ENCODE measurements around the gene CBR1.

The CBR1 gene

GRCh38 chr21:36105327-36105842, 35.6 kb downstream of the CBR1 start:
- peak overlapping the region; percentile 24 for H3K4me3 ChIP-seq (ENCODE audit: low read depth, low read length)
- in situ Hi-C loops (cut with HindIII; ENCODE audit: low sequenced_read_pairs): no loop called here
- no peak for TF ChIP-seq CTCF (IDR thresholded peaks at IDR 0.05; ENCODE audit: low read depth, low read length)

GRCh38 chr21:36109868-36110267, 40.0 kb downstream of the CBR1 start:
- no peak overlapping the region for H3K4me3 ChIP-seq (ENCODE audit: low read depth, low read length)
- no peak for TF ChIP-seq CTCF (IDR thresholded peaks at IDR 0.05; ENCODE audit: low read depth, low read length)
- in situ Hi-C loops (cut with HindIII; ENCODE audit: low sequenced_read_pairs): no loop called here
- no peak for DNase-seq (ENCODE audit: low read depth, low spot score)

More at GRCh38 chr21:36105327-36105842, 35.6 kb downstream of the CBR1 start:
- DNase-seq (ENCODE audit: low read depth, low spot score): no peak

DNA sequence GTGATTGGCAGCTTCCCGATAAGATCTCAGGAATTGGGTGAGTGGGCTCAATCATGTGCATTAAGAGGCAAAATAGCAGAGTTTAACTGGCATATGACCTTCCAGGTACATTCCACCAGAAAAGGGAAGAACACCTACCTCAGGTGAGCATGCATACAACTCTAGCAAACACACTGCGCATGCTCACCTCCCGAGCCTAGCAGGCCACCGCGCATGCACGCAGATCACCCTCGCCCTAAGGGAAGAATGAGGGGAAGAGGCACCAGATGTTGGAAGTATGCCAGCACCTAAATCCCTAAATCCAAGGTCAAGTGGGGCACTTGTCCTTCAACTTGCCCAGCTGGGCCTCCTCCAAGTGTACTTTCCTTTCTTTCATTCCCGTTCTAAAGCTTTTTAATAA, 41.4 kb downstream of the CBR1 start:
- in situ Hi-C loops (cut with HindIII; ENCODE audit: low sequenced_read_pairs): no loop called here
- no peak for DNase-seq (ENCODE audit: low read depth, low spot score)
- no peak overlapping the region for H3K4me3 ChIP-seq (ENCODE audit: low read depth, low read length)
- TF ChIP-seq CTCF (IDR thresholded peaks at IDR 0.05; ENCODE audit: low read depth, low read length): no peak

- DNase-seq (ENCODE audit: low read depth, low spot score): no peak
- TF ChIP-seq CTCF (IDR thresholded peaks at IDR 0.05; ENCODE audit: low read depth, low read length): no peak
- in situ Hi-C loops (cut with HindIII; ENCODE audit: low sequenced_read_pairs): no loop called here
- H3K4me3 ChIP-seq (ENCODE audit: low read depth, low read length): no peak overlapping the region
Measured at GRCh38 chr21:36113647-36114428, 44.0 kb downstream of the CBR1 start.

DNA sequence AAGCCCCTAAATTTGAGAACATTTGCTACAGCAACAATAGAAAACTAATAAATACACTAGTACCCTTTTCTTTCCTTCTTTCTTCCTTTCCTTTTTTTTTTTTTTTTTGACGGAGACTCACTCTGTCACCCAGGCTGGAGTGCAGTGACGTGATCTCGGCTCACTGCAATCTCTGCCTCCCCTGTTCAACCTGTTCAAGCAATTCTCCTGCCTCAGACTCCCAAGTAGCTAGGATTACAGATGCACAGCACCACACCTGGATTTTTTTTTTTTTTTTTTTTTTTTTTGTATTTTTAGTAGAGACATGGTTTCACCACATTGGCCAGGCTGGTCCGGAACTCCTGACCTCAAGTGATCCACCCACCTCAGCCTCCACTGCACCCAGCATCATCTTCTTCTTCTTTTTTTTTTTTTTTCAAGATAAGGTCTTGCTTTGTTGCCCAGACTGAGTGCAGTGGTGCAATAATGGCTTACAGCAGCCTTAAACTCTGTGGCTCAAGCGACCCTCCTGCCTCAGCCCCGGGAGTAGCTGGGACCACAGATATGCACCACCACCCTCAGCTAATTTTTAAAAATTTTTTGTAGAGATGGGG, 45.4 kb downstream of the CBR1 start:
- no peak for DNase-seq (ENCODE audit: low read depth, low spot score)
- no peak overlapping the region for H3K4me3 ChIP-seq (ENCODE audit: low read depth, low read length)
- in situ Hi-C loops (cut with HindIII; ENCODE audit: low sequenced_read_pairs): no loop called here
- no peak for TF ChIP-seq CTCF (IDR thresholded peaks at IDR 0.05; ENCODE audit: low read depth, low read length)

GRCh38 chr21:36117286-36117741, 47.5 kb downstream of the CBR1 start:
- DNase-seq (ENCODE audit: low read depth, low spot score): no peak
- TF ChIP-seq CTCF (IDR thresholded peaks at IDR 0.05; ENCODE audit: low read depth, low read length): no peak
- no peak overlapping the region for H3K4me3 ChIP-seq (ENCODE audit: low read depth, low read length)
- in situ Hi-C loops (cut with HindIII; ENCODE audit: low sequenced_read_pairs): no loop called here

All from astrocyte of the spinal cord (primary cell).